Gastrocnemius medialis (tissue), 4 donors: ENCODE data around the gene STS.
"Not testable (repeated sequence)": the region's sequence is repeated elsewhere in the genome, so short reads cannot be mapped to it uniquely, and the experiment has no call there.

Experiments
- CTCF ChIP-seq, 5 experiments: fragments of 450-650 bp in 3 of 5; fragments of 200-600 bp in 2 of 5; sonication (generic) in 2 of 5; IDR thresholded peaks in 4 of 5; conservative IDR thresholded peaks in 1 of 5; 1 replicate in 4 of 5; 2 replicates in 1 of 5; pipeline ENCODE4 v1.5.1; 2016 to 2019; ENCODE audit warnings: antibody characterized with exemption in 5 of 5, mild to moderate bottlenecking in 3 of 5, moderate library complexity in 3 of 5
- POLR2A ChIP-seq, 2 donors: fragments of 450-650 bp; IDR thresholded peaks; one replicate each; pipeline ENCODE4 v1.6.1; 2017; ENCODE audit warnings: antibody characterized with exemption in 2 of 2, mild to moderate bottlenecking in 2 of 2, moderate library complexity in 2 of 2

DNA sequence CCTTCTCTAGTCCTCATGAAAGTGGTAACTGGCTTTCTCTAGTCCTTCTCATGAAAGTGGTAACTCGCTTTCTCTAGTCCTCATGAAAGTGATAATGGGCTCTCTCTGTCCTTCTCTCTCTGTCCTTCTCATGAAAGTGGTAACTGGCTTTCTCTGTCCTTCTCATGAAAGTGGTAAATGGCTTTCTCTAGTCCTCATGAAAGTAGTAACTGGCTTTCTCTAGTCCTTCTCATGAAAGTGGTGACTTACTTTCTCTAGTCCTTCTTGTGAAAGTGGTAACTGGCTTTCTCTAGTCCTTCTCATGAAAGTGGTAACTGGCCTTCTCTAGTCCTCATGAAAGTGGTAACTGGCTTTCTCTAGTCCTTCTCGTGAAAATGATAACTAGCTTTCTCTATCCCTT, 31.3 kb downstream of the STS start:
- TF ChIP-seq CTCF (IDR thresholded peaks at IDR 0.05 in 4 of 5, conservative IDR thresholded peaks at IDR 0.05 in 1 of 5); POLR2A (IDR thresholded peaks at IDR 0.05): not testable (repeated sequence)
